Activated naive CD8-positive, alpha-beta T cell treated with anti-CD3 and anti-CD28 coated beads for 36 hours (primary cell): ENCODE results near the gene CHTF18. TPM values are rescaled to one million over a fixed set of nuclear protein-coding genes. Genes with fewer than 3 reads are reported as not detected.
"Not testable (repeated sequence)": the region's sequence is repeated elsewhere in the genome, so short reads cannot be mapped to it uniquely, and the experiment has no call there.

Source experiments
- DNase-seq: peaks from one replicate; pipeline ENCODE4 v3.0.0; 2021
- H3K27ac Mint-ChIP-seq: one replicate; pipeline ENCODE4 v1.8.0; 2022; ENCODE audit warnings: mild to moderate bottlenecking, moderate library complexity, mixed read lengths
- H3K27me3 Mint-ChIP-seq: one replicate; pipeline ENCODE4 v1.8.0; 2022; ENCODE audit warnings: mild to moderate bottlenecking, mixed read lengths
- H3K36me3 Mint-ChIP-seq: one replicate; pipeline ENCODE4 v1.8.0; 2021; ENCODE audit warnings: mild to moderate bottlenecking, mixed read lengths
- H3K4me1 Mint-ChIP-seq: one replicate; pipeline ENCODE4 v1.8.0; 2021; ENCODE audit warnings: mixed read lengths
- H3K4me3 Mint-ChIP-seq: one replicate; pipeline ENCODE4 v1.8.0; 2022; ENCODE audit warnings: mild to moderate bottlenecking, moderate library complexity, mixed read lengths
- H3K9me3 Mint-ChIP-seq: one replicate; pipeline ENCODE4 v1.8.0; 2022; ENCODE audit warnings: mixed read lengths
- total RNA-seq, 2 experiments: library from RNA; stranded (reverse); gene quantifications; one replicate each; pipeline ENCODE4 v1.2.3, GENCODE V29; 2021

Gene CHTF18
- 100 to 1,000 TPM in 1 of 2 experiments, 10 to 100 TPM in 1; 98.3 to 100 TPM for total RNA-seq

GRCh38 chr16:788399-789126 lies at the start of gene CHTF18:
Gene CHTF18 (plus strand): TSS chr16:788620. CDS start chr16:788685, 65 bp downstream.
- Mint-ChIP-seq H3K4me3 (peak within 1 kb of the TSS; percentile 89), H3K4me1 (peaks cover 4% of the 10 kb centered on the region), H3K9me3 (no peaks in the 10 kb centered on the region), H3K27me3 (no peaks in the 10 kb centered on the region), H3K27ac (peak within 1 kb of the TSS; percentile 79), H3K36me3 (peaks cover 8% of the 10 kb centered on the region)
- DNase-seq, result peak; percentile 97

DNA sequence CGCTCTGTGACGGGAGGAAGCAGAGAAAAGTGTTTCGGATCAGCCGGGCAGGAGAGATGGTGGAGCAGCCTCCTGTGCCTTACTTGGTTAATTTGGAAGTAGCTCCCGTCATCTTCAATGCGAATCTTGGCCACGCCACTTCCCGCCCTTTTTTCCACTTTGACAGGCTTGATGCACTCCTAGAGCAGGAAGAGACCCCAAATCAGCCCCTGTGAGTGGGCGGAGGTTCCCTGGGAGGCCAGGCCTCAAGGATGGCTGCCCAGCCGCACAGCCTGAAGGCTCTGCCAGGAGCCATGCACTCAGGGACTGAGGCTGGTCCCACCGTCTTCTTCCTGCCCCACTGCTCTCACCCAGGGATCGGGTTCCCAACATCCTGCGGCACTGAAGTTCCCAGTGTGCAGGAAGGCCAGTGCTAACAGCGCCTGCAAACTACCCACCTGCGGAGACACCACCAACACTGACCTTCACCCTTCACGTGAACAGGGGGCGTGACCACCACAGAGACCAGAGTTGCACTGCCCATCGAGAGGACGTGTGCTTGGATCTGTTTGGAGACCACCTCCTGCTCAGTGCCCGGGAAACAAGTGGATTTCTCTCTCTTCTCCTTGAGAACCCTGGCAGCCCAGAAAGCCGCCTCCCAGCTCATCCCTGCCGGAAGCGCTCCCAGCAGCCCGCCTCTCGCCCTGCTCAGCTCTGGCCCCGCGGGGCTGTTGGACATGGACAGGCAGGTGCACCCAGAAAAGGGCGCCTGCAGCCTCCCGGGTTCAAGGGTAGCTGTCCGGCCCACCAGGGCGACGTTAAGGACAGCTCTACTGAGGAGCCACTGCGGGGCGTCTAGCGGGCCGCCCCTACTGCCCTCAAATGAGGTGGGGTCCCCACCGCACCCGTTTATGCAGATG lies 48.6 kb upstream of the CHTF18 start:
- Mint-ChIP-seq H3K4me3 (peak overlapping the region; percentile 80), H3K27ac (no peak overlapping the region), H3K9me3 (no peaks in the 10 kb centered on the region), H3K36me3 (peaks cover 5% of the 10 kb centered on the region), H3K27me3 (no peaks in the 10 kb centered on the region), H3K4me1 (peaks cover 11% of the 10 kb centered on the region)
- no peak for DNase-seq

DNA sequence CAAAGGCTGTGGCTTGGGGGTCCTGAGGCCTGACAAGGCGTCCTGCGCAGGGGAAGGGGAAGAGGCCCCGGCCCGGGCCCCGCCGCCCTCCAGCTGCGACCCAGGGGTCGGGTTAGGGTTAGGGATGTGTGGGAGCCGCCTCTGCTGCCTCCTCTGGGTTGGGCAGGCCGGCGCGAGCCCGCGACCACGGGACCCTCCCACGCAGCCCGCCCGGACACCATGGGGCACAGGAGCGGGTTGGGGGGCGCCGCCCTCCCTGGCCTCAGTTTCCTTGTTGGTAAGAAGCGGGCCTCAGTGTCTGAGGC lies 48.0 kb upstream of the CHTF18 start:
- H3K9me3 Mint-ChIP-seq, result no peaks in the 10 kb centered on the region
- no peak for DNase-seq
- peak overlapping the region; percentile 42 for H3K27ac Mint-ChIP-seq
- H3K4me3 Mint-ChIP-seq, result peak overlapping the region; percentile 80
- H3K27me3 Mint-ChIP-seq, result no peaks in the 10 kb centered on the region
- peaks cover 5% of the 10 kb centered on the region for H3K36me3 Mint-ChIP-seq
- peaks cover 11% of the 10 kb centered on the region for H3K4me1 Mint-ChIP-seq

DNA sequence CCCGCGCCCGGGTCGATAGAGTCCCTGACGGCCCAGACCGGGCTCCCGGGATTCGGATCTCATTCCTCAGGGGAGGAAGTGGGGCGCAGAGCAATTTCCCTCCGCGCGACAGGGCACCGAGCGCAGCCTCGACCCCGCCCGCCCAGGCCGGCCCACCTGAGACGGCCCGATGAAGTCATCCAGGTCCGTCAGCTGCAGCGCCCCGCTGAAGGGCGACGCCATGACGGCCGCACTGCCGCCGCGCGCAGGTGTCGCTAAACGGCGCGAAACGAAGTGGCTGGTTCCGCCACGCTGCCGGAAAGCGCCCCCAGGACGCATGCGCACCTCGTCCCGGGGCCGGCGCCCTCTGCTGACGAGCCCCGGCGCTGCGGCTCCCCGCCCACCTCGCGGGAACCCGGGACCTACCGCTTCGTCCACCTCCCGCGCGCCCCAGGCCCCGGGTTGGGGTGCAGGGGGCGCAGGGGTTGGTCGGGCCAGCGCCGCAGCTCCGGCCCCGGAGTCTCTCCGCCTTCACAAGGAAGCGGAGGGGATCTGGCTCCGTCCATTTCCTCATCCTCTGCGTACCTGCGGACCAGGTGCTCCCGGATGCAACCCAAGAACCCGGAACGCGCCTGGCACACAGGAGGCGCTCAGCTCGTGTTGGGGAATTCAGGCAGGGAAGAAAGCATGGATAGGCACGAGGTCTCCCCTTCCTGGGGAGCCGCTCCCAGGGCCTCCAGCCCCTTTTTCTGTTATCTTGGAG lies 47.5 kb upstream of the CHTF18 start, which contains the start of gene CIAO3:
CIAO3 (minus strand) TSS at position 234 of the 742 bp plus-strand sequence; CDS start at position 222, 12 bp downstream.
- Mint-ChIP-seq H3K4me3 (peak within 1 kb of the TSS; percentile 80), H3K27me3 (no peaks in the 10 kb centered on the region), H3K9me3 (no peaks in the 10 kb centered on the region), H3K36me3 (peaks cover 5% of the 10 kb centered on the region), H3K4me1 (peaks cover 9% of the 10 kb centered on the region), H3K27ac (peak within 1 kb of the TSS; percentile 42)
- peak; percentile 95 for DNase-seq

GRCh38 chr16:741986-742629 lies 46.3 kb upstream of the CHTF18 start:
- peaks cover 2% of the 10 kb centered on the region for H3K36me3 Mint-ChIP-seq
- peaks cover 5% of the 10 kb centered on the region for H3K4me1 Mint-ChIP-seq
- peak overlapping the region; percentile 78 for H3K4me3 Mint-ChIP-seq
- H3K27ac Mint-ChIP-seq, result peak overlapping the region; percentile 20
- no peaks in the 10 kb centered on the region for H3K9me3 Mint-ChIP-seq
- no peaks in the 10 kb centered on the region for H3K27me3 Mint-ChIP-seq
- no peak for DNase-seq

DNA sequence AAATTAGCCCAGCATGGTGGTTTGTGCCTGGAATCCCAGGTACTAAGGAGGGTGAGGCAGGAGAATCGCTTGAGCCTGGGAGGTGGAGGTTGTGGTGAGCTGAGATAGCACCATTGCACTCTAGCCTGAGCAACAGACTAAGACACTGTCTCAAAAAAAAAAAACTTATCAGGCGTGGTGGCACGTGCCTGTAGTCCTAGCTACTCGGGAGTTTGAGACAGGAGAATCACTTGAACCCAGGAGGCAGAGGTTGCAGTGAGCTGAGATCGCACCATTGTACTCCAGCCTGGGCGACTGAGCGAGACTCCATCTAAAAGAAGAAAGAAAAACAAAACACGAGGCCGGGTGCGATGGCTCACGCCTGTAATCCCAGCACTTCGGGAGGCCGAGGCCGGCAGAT lies 45.5 kb upstream of the CHTF18 start:
- not testable (repeated sequence) for H3K4me1 Mint-ChIP-seq, H3K27me3 Mint-ChIP-seq, DNase-seq, H3K27ac Mint-ChIP-seq, H3K36me3 Mint-ChIP-seq, H3K4me3 Mint-ChIP-seq, H3K9me3 Mint-ChIP-seq

DNA sequence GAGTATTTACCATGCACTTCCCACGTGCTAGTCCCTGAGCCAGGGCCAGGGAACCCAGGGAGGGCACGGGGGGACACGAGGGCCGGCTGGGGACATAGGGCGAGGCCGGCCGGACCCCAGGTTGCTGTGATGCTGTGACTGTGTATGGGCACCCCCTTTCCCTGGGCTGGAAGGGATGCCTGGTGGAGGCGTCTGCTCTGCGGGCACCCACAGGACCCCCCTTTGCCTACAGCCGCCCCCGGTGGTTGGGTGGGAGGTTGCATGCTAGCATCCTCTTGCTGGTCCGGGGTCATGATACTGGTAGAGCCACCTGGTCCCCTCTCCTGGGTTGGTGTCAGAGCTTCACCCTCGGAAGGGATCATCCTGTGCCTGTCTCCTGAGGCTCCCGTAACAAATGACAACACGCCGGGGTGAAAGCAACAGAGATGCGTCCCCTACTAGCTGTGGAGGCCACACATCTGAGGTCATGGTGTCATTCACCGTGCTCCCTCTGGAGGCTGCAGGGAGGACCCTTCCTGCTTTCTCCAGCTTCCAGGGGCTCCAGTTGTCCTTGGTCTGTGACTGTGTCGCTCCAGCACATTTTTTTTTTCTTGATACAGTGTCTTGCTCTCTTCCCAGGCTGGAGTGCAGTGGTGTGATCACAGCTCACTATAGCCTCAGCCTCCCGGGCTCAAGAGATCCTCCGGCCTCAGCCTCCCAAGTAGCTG lies 44.5 kb upstream of the CHTF18 start:
- H3K27me3 Mint-ChIP-seq, result no peaks in the 10 kb centered on the region
- DNase-seq, result no peak
- no peaks in the 10 kb centered on the region for H3K36me3 Mint-ChIP-seq
- peaks cover 5% of the 10 kb centered on the region for H3K4me1 Mint-ChIP-seq
- no peaks in the 10 kb centered on the region for H3K9me3 Mint-ChIP-seq
- H3K27ac Mint-ChIP-seq, result no peak overlapping the region
- no peak overlapping the region for H3K4me3 Mint-ChIP-seq

DNA sequence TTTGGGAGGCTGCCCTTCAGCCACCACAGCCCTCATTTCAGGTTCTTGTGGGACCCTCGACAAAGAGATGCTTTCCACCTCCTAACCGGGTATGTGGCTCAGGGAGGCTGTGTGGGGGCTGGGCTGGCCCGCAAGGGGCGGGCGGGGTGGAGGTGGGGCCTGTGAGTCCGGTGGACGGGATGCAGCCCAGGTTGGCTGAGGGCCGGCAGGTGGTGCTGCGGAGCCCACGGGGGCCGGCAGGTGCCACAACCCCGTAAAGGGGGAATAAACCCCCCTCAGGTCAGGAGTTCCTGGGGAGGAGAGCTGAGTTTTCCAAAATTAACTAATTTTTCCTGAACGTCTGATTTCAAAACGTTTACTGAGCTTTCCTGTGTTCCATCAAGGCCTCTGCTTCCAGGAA lies 42.7 kb upstream of the CHTF18 start:
- Mint-ChIP-seq H3K9me3 (no peaks in the 10 kb centered on the region), H3K27me3 (no peaks in the 10 kb centered on the region), H3K4me1 (peaks cover 2% of the 10 kb centered on the region), H3K27ac (no peak overlapping the region), H3K4me3 (no peak overlapping the region), H3K36me3 (no peaks in the 10 kb centered on the region)
- peak; percentile 40 for DNase-seq

- Mint-ChIP-seq H3K4me1 (peaks cover 2% of the 10 kb centered on the region), H3K27ac (no peak overlapping the region), H3K4me3 (no peak overlapping the region), H3K9me3 (no peaks in the 10 kb centered on the region), H3K27me3 (no peaks in the 10 kb centered on the region), H3K36me3 (no peaks in the 10 kb centered on the region)
- no peak for DNase-seq
These were observed 41.8 kb upstream of the CHTF18 start for GRCh38 chr16:746637-747036.

DNA sequence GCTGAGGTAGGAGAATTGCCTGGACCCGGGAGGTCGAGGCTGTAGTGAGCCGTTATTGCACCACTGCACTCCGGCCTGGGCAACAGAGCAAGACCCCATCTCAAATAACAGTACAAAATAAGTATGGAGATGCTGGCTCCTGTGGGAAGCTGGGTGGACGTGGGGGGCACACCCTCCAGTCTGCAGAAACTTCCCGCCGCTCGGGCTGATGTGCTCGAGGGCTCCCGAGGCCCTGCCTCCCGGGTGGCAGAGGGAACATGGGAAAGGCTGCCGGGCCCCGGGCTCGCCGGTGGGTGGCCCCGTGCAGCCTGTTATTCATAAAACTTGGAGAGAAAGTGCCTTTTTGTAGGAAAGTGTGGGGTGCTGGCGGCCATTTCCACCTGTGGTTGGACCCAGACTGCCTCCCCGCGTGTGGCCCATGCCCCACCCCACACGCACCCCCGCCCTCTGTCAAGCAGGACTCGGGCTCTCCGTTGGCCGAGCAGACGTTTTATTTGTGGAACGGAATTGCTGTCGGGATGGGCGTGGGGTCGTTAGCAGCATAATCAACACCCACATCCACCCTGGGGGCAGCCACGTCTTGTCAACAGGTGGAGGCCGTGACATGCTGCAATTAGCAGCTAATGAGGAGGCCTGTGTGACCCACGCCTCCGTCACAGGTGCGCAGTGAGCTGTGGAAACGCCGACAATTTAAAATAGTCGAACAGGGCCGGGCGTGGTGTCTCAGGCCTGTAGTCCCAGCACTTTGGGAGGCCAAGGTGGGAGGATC lies 40.3 kb upstream of the CHTF18 start:
- DNase-seq, result no peak
- H3K36me3 Mint-ChIP-seq, result no peaks in the 10 kb centered on the region
- H3K9me3 Mint-ChIP-seq, result no peaks in the 10 kb centered on the region
- H3K4me1 Mint-ChIP-seq, result no peaks in the 10 kb centered on the region
- no peak overlapping the region for H3K4me3 Mint-ChIP-seq
- no peaks in the 10 kb centered on the region for H3K27me3 Mint-ChIP-seq
- H3K27ac Mint-ChIP-seq, result no peak overlapping the region

DNA sequence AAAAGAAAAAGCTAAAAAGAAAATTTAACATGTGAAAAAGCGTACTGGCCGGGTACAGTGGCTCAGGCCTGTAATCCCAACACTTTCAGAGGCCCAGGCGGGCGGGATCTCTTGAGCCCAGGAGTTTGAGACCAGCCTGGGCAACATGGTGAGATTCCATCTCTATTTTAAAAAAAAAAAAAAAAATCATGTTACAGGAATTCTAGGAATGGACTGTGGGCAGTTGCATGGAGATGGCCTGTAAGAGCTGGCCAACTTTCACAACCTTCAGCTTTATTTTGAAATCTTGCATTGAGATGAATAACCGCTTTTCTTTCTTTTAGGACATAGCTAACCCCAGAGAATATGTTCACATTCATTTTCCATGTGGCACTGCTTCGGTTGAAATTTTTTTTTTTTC lies 39.4 kb upstream of the CHTF18 start:
- Mint-ChIP-seq H3K4me1 (no peaks in the 10 kb centered on the region), H3K27me3 (no peaks in the 10 kb centered on the region), H3K27ac (no peak overlapping the region), H3K4me3 (no peak overlapping the region), H3K9me3 (no peaks in the 10 kb centered on the region), H3K36me3 (no peaks in the 10 kb centered on the region)
- no peak for DNase-seq

DNA sequence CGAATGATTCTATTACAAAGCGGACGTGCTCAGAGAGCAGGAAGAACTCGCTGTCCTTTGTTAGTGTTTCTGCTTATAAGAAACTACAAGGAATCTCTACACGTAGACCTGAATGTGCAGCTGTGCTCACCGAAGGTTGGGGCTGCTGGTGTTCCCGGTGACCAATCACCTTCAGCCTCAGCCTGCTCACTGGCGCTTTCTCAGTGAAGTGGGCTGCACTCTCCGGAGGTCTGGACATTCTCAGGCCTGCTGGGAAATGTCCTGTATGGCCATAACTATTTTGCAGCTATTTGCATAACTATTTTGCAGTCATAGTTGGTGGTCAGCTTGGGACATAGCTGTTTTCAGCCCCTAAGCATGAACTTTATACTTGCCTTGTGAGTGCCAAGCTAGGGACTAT lies 37.9 kb upstream of the CHTF18 start:
- DNase-seq, result no peak
- Mint-ChIP-seq H3K9me3 (no peaks in the 10 kb centered on the region), H3K4me1 (peaks cover 5% of the 10 kb centered on the region), H3K27ac (no peak overlapping the region), H3K36me3 (no peaks in the 10 kb centered on the region), H3K27me3 (peaks cover under 1% of the 10 kb centered on the region), H3K4me3 (no peak overlapping the region)

DNA sequence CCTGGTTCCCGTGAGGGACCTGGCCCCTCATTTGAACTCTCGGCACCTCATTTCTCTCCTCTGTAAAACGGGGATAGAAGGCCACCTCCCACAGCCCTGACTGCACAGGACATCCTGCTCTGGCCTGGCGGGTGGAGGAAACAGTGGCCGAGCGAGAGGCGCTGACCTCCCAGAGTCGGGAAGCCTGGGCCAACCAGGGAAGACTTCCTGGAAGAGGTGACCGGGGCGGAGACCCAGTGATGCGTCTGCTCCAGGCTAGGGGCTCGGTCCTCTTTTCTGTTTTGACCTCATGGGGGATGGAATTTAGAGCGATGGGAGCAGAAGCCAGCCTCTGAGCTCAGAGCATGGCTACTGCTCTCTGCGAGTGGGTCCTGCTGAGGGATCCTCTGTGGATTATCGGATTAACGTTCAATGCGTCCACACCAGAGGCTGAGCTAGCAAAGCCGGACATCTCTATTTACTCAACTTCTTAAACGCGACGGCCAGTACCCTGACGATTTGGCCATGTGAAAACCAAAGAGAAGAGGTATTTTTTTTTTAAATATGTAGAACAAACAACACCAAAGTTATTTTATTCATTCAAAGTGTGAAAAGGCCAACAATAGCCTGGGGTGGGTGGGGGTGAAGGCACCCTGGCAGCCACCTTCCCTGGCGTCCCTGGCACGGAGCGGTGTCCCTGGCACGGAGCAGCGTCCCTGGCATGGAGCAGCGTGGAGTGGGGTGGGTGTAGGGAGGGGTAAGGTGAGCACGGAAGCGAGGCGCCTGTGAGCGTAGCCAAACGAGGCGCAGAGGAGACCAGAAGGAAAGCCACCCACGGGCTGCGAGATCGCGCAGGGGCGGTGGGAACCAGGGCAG lies 37.0 kb upstream of the CHTF18 start:
- no peak overlapping the region for H3K27ac Mint-ChIP-seq
- no peak for DNase-seq
- H3K27me3 Mint-ChIP-seq, result peaks cover 5% of the 10 kb centered on the region
- no peaks in the 10 kb centered on the region for H3K9me3 Mint-ChIP-seq
- H3K4me1 Mint-ChIP-seq, result peaks cover 5% of the 10 kb centered on the region
- no peak overlapping the region for H3K4me3 Mint-ChIP-seq
- no peaks in the 10 kb centered on the region for H3K36me3 Mint-ChIP-seq
